Ecto neural progenitor cell (in vitro differentiated cells): ENCODE data around the gene LFNG.

Experiments used
- DNase-seq: peaks from one replicate; pipeline ENCODE4 v3.0.0-alpha.2; 2018; ENCODE audit warnings: low spot score

Gene LFNG

GRCh38 chr7:2519119-2519930 is at the start of gene LFNG:
Gene LFNG (plus strand): TSS chr7:2519774. CDS start chr7:2519862, 88 bp downstream.
- DNase-seq, result peak; percentile 93

GRCh38 chr7:2470204-2471021 is 49.2 kb upstream of the LFNG start:
- no peak for DNase-seq

GRCh38 chr7:2471022-2471329 is 48.6 kb upstream of the LFNG start:
- no peak for DNase-seq

GRCh38 chr7:2471396-2471795 is 48.2 kb upstream of the LFNG start:
- peak; percentile 58 for DNase-seq

GRCh38 chr7:2472739-2473138 is 46.8 kb upstream of the LFNG start:
- DNase-seq, result no peak

GRCh38 chr7:2473496-2474180 is 45.9 kb upstream of the LFNG start:
- no peak for DNase-seq

GRCh38 chr7:2474224-2474623 is 45.4 kb upstream of the LFNG start:
- peak; percentile 50 for DNase-seq

- peak; percentile 59 for DNase-seq
Measured at GRCh38 chr7:2474813-2475677, 44.5 kb upstream of the LFNG start.

GRCh38 chr7:2475678-2476015 is 43.9 kb upstream of the LFNG start:
- DNase-seq, result peak; percentile 50

- no peak for DNase-seq
Measured at GRCh38 chr7:2476298-2476697, 43.3 kb upstream of the LFNG start, which contains the start of gene GRIFIN. Gene GRIFIN (minus strand): TSS chr7:2476398. CDS start chr7:2476383, 15 bp downstream.

GRCh38 chr7:2476776-2477446 is 42.7 kb upstream of the LFNG start:
- DNase-seq, result peak; percentile 67

GRCh38 chr7:2477447-2478398 is 41.9 kb upstream of the LFNG start:
- DNase-seq, result peak; percentile 84

GRCh38 chr7:2478399-2478785 is 41.2 kb upstream of the LFNG start:
- peak; percentile 47 for DNase-seq

- peak; percentile 46 for DNase-seq
Measured at GRCh38 chr7:2478800-2479199, 40.8 kb upstream of the LFNG start.

- DNase-seq, result no peak
Measured at GRCh38 chr7:2479276-2480069, 40.1 kb upstream of the LFNG start.

- peak; percentile 51 for DNase-seq
Measured at GRCh38 chr7:2480070-2480408, 39.5 kb upstream of the LFNG start.

GRCh38 chr7:2481195-2481594 is 38.4 kb upstream of the LFNG start:
- no peak for DNase-seq

GRCh38 chr7:2482725-2483451 is 36.7 kb upstream of the LFNG start:
- DNase-seq, result no peak

- DNase-seq, result peak; percentile 16
Measured at GRCh38 chr7:2483494-2483893, 36.1 kb upstream of the LFNG start.
